Smooth muscle cell of the coronary artery (primary cell): Measurements from ENCODE around the gene OR52E5. TPM values are rescaled to one million over a fixed set of nuclear protein-coding genes. Genes with fewer than 3 reads are reported as not detected.

Source experiments
- total RNA-seq: library from RNA; depleted of rRNA; stranded (reverse); fragments of >200 nt; gene quantifications from 2 replicates; pipeline ENCODE4 v1.2.3, GENCODE V29; 2014; ENCODE audit warnings: low replicate concordance

OR52E5 gene
- not detected in 2 replicates for total RNA-seq

DNA sequence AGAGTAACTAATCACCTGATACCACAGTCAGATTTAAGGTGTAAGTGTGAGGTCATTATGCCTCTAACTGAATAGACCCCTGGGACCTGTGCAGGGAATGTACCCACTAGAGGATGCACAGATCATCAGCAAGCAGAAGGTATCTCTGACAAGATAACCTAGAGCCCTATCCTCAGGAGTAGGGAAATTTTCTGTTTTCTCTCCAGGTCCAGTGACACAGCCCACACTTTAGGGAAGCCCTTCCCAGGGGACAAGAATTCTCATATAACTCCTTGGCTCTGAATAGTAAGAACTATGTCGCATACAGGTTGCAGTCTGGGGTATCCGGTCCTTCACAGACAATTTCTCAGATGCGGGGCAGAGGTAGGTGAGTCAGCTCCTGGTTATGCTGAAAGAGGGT lies at the start of gene OR52E5:
TSS of gene OR52E5 (plus strand) at position 301 of the 400 bp plus-strand sequence. CDS start 7,569 bp downstream, outside the sequence.

DNA sequence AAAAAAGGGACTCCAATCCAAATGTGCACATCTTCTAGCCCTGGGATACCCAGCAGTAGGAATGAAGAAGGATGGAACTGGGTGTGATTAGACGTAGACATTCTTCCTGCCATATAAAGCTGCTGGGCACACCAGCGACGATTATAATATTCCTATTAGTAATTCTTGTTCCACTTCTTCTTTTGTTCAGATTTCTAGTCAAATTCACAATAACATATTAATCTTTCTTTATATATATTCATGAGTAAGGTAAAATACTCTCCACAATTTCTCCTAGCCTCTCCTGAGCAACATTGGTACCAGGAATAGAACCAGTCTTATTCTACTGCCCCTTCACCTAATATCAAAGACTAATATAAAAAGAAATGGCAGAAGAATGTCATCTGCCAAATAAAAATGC lies 35.4 kb upstream of the OR52E5 start, which contains the start of gene OR52E8:
TSS of gene OR52E8 (minus strand) at position 101 of the 400 bp plus-strand sequence. CDS start at position 101, 0 bp downstream.

DNA sequence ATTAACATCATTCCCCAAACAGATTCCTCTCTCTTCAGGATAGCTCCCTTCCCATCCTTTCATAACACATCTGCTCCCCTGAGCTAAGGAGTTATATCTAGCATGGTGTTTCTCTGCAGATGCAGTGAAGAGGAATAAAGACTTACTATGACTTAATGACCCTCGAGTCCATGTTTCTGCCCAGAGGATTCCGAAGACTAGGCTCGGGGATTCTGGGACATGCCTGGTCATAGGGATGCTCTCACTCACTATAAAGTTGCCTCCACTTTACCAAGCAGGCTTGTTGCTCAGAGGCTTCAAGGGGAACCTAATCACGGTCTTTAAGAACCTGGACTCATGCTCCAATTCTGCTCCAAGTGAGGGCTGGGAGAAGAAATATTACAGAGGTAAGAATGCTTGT lies 12.7 kb upstream of the OR52E5 start, which contains the start of gene OR52E4:
TSS of gene OR52E4 (plus strand) at position 301 of the 400 bp plus-strand sequence. CDS start 3,664 bp downstream, outside the sequence.

DNA sequence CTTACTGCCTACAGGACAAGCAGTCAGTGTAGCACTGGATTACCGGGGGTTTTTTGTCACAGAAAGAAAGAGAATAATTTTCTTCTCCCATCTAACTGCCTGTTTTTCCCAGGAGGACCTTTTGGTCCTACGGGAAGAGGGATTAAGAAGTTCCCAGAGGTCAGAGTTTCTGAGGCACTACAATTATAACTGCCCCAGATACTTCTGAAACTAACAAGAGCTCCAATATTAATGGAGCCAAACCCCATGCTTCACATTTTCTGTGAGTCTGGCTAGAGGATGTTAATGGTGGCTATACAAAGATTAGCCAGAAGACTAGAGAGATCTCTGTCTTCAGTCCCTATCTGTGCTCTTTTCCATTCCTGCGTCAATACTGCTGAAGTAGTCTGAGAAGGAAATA lies 48.9 kb downstream of the OR52E5 start, which contains the start of gene OR56A3:
TSS of gene OR56A3 (plus strand) at position 301 of the 400 bp plus-strand sequence. CDS start 5,096 bp downstream, outside the sequence.

Other genes with a start within 250 kb of the OR52E5 start
- 16.1 and 48.1 TPM in 2 replicates for gene TRIM5, start 208.1 kb upstream of the OR52E5 start, total RNA-seq
- gene TRIM22, start 203.4 kb upstream of the OR52E5 start, total RNA-seq: 73.4 and 161 TPM in 2 replicates
- not detected in 2 replicates for gene OR56B1, start 156.8 kb upstream of the OR52E5 start, total RNA-seq
- gene OR52N4, start 139.0 kb upstream of the OR52E5 start, total RNA-seq: not detected in 2 replicates
- not detected in 2 replicates for gene OR52N5, start 109.9 kb upstream of the OR52E5 start, total RNA-seq
- gene OR52N1, start 101.9 kb upstream of the OR52E5 start, total RNA-seq: not detected in 2 replicates
- not detected in 2 replicates for gene OR52N2, start 84.3 kb upstream of the OR52E5 start, total RNA-seq
- not detected in 2 replicates for gene OR52E6, start 51.3 kb upstream of the OR52E5 start, total RNA-seq
- not detected in 2 replicates for gene OR52E8, start 35.5 kb upstream of the OR52E5 start, total RNA-seq
- not detected in 2 replicates for gene OR52E4, start 12.6 kb upstream of the OR52E5 start, total RNA-seq
- not detected in 2 replicates for gene OR56A3, start 49.0 kb downstream of the OR52E5 start, total RNA-seq
- not detected in 2 replicates for gene OR56A5, start 75.3 kb downstream of the OR52E5 start, total RNA-seq
- not detected in 2 replicates for gene OR52L1, start 93.8 kb downstream of the OR52E5 start, total RNA-seq
- gene OR56A4, start 113.7 kb downstream of the OR52E5 start, total RNA-seq: not detected in 2 replicates
- gene OR56A1, start 137.6 kb downstream of the OR52E5 start, total RNA-seq: not detected in 2 replicates
- gene OR56B4, start 214.5 kb downstream of the OR52E5 start, total RNA-seq: not detected in 2 replicates